Neural cell (in vitro differentiated cells): Measurements from ENCODE around the gene CARMIL1.

Experiments used
- EP300 ChIP-seq: fragments of 450-650 bp; conservative IDR thresholded peaks from 2 replicates; pipeline ENCODE4 v1.6.1; 2014; ENCODE audit warnings: antibody characterized with exemption, mild to moderate bottlenecking, moderate library complexity; ENCODE audit not compliant: poor library complexity, severe bottlenecking
- EZH2 ChIP-seq: fragments of 200-600, 300-800 bp; shearing (Covaris generic), sonication (generic); IDR thresholded peaks from 2 replicates; pipeline ENCODE4 v1.6.1; 2014; ENCODE audit warnings: antibody characterized with exemption, low read length, borderline replicate concordance, mild to moderate bottlenecking; ENCODE audit not compliant: insufficient read depth, poor library complexity, severe bottlenecking
- MXI1 ChIP-seq: fragments of 450-650 bp; conservative IDR thresholded peaks from 2 replicates; pipeline ENCODE4 v1.6.1; 2014; ENCODE audit warnings: antibody characterized with exemption, mild to moderate bottlenecking; ENCODE audit not compliant: poor library complexity, severe bottlenecking
- POLR2AphosphoS5 ChIP-seq: IDR thresholded peaks from 2 replicates; pipeline ENCODE4 v1.6.1; 2012
- RAD21 ChIP-seq: fragments of 450-650 bp; conservative IDR thresholded peaks from 2 replicates; pipeline ENCODE4 v1.6.1; 2014; ENCODE audit warnings: antibody characterized with exemption, mild to moderate bottlenecking, moderate library complexity
- SMC3 ChIP-seq: fragments of 450-650 bp; conservative IDR thresholded peaks from 2 replicates; pipeline ENCODE4 v1.6.1; 2014; ENCODE audit warnings: antibody characterized with exemption, mild to moderate bottlenecking, moderate library complexity; ENCODE audit not compliant: poor library complexity
- TAF1 ChIP-seq: IDR thresholded peaks from 2 replicates; pipeline ENCODE4 v1.6.1; 2012; ENCODE audit warnings: low read depth
- TF ChIP-seq, protein P1 (sequence below): fragments of 450-650 bp; IDR thresholded peaks from 2 replicates; pipeline ENCODE4 v1.5.1; 2014; ENCODE audit warnings: antibody characterized with exemption, mild to moderate bottlenecking, moderate library complexity; ENCODE audit not compliant: poor library complexity, severe bottlenecking
- TF ChIP-seq, protein P2 (sequence below): IDR thresholded peaks from 2 replicates; pipeline ENCODE4 v1.6.1; 2012; ENCODE audit warnings: borderline replicate concordance

DNA sequence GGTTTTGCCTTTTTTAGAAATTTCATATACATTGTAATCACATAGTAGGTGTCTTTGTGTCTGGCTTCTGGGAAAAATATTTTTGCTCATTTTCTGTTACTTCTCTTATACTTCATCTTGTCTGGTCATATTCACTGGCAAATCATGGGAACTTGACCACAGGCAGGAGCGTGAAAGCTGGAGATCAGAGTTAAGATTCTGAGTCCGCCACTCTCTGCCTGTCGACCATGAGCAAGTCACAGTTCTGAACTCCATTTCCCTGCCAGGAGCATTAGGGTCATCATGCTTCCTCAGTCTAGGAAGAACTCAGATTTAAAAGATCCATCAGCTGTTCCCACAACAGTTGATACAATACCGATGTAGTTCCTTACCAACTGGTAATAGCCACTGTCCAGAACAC lies 360.5 kb downstream of the CARMIL1 start:
- TF ChIP-seq SMC3: no peak
- no peak for TF ChIP-seq POLR2AphosphoS5
- TF ChIP-seq TAF1: no peak
- TF ChIP-seq, protein P1, sequence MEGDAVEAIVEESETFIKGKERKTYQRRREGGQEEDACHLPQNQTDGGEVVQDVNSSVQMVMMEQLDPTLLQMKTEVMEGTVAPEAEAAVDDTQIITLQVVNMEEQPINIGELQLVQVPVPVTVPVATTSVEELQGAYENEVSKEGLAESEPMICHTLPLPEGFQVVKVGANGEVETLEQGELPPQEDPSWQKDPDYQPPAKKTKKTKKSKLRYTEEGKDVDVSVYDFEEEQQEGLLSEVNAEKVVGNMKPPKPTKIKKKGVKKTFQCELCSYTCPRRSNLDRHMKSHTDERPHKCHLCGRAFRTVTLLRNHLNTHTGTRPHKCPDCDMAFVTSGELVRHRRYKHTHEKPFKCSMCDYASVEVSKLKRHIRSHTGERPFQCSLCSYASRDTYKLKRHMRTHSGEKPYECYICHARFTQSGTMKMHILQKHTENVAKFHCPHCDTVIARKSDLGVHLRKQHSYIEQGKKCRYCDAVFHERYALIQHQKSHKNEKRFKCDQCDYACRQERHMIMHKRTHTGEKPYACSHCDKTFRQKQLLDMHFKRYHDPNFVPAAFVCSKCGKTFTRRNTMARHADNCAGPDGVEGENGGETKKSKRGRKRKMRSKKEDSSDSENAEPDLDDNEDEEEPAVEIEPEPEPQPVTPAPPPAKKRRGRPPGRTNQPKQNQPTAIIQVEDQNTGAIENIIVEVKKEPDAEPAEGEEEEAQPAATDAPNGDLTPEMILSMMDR: no peak
- no peak for TF ChIP-seq EZH2
- TF ChIP-seq RAD21: no peak
- TF ChIP-seq, protein P2, sequence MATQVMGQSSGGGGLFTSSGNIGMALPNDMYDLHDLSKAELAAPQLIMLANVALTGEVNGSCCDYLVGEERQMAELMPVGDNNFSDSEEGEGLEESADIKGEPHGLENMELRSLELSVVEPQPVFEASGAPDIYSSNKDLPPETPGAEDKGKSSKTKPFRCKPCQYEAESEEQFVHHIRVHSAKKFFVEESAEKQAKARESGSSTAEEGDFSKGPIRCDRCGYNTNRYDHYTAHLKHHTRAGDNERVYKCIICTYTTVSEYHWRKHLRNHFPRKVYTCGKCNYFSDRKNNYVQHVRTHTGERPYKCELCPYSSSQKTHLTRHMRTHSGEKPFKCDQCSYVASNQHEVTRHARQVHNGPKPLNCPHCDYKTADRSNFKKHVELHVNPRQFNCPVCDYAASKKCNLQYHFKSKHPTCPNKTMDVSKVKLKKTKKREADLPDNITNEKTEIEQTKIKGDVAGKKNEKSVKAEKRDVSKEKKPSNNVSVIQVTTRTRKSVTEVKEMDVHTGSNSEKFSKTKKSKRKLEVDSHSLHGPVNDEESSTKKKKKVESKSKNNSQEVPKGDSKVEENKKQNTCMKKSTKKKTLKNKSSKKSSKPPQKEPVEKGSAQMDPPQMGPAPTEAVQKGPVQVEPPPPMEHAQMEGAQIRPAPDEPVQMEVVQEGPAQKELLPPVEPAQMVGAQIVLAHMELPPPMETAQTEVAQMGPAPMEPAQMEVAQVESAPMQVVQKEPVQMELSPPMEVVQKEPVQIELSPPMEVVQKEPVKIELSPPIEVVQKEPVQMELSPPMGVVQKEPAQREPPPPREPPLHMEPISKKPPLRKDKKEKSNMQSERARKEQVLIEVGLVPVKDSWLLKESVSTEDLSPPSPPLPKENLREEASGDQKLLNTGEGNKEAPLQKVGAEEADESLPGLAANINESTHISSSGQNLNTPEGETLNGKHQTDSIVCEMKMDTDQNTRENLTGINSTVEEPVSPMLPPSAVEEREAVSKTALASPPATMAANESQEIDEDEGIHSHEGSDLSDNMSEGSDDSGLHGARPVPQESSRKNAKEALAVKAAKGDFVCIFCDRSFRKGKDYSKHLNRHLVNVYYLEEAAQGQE: no peak
- TF ChIP-seq EP300: no peak
- no peak for TF ChIP-seq MXI1
